Stimulated activated naive B cell treated with anti-CD40 and anti-IgM and Interleukin-4, amounts not matched to agents 10 μg/mL and 1 μg/mL and 100 μg/mL, for 72 hours (primary cell): ENCODE data around the gene WIPF1.

ENCODE experiments used
- ATAC-seq, 2 donors: fragments of 150-1000 bp; cut with Tn5 transposase; replicated peaks; 2 replicates each; pipeline ENCODE4 v1.10.0; 2021; ENCODE audit warnings: moderate library complexity in 1 of 2
- DNase-seq: peaks from one replicate; pipeline ENCODE4 v3.0.0; 2021
- H3K27ac Mint-ChIP-seq: one replicate; pipeline ENCODE4 v1.8.0; 2022; ENCODE audit warnings: mild to moderate bottlenecking, mixed read lengths
- H3K27me3 Mint-ChIP-seq, 2 donors: one replicate each; pipeline ENCODE4 v1.8.0; 2022; ENCODE audit warnings: mixed read lengths in 2 of 2
- H3K36me3 Mint-ChIP-seq, 2 donors: one replicate each; pipeline ENCODE4 v1.8.0; 2022; ENCODE audit warnings: mixed read lengths in 2 of 2, mild to moderate bottlenecking in 1 of 2
- H3K4me1 Mint-ChIP-seq, 2 donors: one replicate each; pipeline ENCODE4 v1.8.0; 2022; ENCODE audit warnings: mixed read lengths in 2 of 2, mild to moderate bottlenecking in 1 of 2
- H3K4me3 Mint-ChIP-seq, 2 donors: one replicate each; pipeline ENCODE4 v1.8.0; 2022; ENCODE audit warnings: mild to moderate bottlenecking in 2 of 2, mixed read lengths in 2 of 2, moderate library complexity in 1 of 2
- H3K9me3 Mint-ChIP-seq, 2 donors: one replicate each; pipeline ENCODE4 v1.8.0; 2022; ENCODE audit warnings: mixed read lengths in 2 of 2, mild to moderate bottlenecking in 1 of 2

The WIPF1 gene

GRCh38 chr2:174600349-174600748, 2.7 kb upstream of the WIPF1 start:
- peak; percentile 78 to 83 for ATAC-seq

DNA sequence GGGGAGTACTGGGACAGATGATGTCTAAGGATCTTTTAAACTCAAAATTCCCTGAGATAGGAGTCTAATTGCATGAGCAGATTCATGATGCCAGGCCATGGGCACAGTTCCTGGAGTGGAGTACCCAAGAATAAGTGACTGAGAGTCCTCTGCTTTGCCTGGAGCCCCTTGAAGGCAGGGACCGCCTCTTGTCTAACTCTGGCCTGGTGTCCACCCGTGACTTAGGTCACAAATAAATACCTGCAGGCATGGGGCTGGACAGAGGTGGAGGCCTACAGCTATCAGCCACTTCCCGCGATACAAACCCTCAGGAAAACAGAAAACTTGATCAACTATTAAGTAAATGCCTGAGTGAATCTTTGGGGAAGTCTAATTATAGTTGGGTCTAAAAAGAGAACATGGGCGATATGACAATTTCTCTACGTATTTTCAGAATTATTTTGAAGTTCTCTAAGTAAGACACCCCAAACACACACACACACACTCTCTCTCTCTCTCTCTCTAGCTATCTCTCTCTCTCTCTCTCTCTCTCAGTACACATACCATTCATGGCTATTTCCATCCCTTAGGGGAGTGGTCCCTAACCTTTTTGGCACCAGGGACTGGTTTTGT, 1.8 kb upstream of the WIPF1 start:
- ATAC-seq (peak; percentile 14 to 17), DNase-seq (no peak)
- peaks cover 41 to 68% of the 10 kb centered on the region in 2 donors for H3K4me1 Mint-ChIP-seq
- H3K36me3 Mint-ChIP-seq: peaks cover 48 to 65% of the 10 kb centered on the region in 2 donors
- peak overlapping the region; percentile 81 to 89 for H3K4me3 Mint-ChIP-seq
- H3K9me3 Mint-ChIP-seq: peaks cover 3 to 7% of the 10 kb centered on the region in 2 donors
- H3K27ac Mint-ChIP-seq: peak overlapping the region; percentile 98
- no peaks in the 10 kb centered on the region for H3K27me3 Mint-ChIP-seq

More at GRCh38 chr2:174600349-174600748, 2.7 kb upstream of the WIPF1 start:
- peak; percentile 53 for DNase-seq
- peaks cover 51 to 63% of the 10 kb centered on the region in 2 donors for H3K36me3 Mint-ChIP-seq
- peaks cover 46 to 69% of the 10 kb centered on the region in 2 donors for H3K4me1 Mint-ChIP-seq
- peak overlapping the region; percentile 98 for H3K27ac Mint-ChIP-seq
- peaks cover 3 to 7% of the 10 kb centered on the region in 2 donors for H3K9me3 Mint-ChIP-seq
- peak overlapping the region; percentile 24 to 89 for H3K4me3 Mint-ChIP-seq
- H3K27me3 Mint-ChIP-seq: no peaks in the 10 kb centered on the region

- H3K9me3 Mint-ChIP-seq: peaks cover 3 to 7% of the 10 kb centered on the region in 2 donors
- peak overlapping the region; percentile 98 for H3K27ac Mint-ChIP-seq
- ATAC-seq (no peak), DNase-seq (no peak)
- H3K4me1 Mint-ChIP-seq: peaks cover 40 to 69% of the 10 kb centered on the region in 2 donors
- peak overlapping the region; percentile 87 to 89 for H3K4me3 Mint-ChIP-seq
- H3K27me3 Mint-ChIP-seq: no peaks in the 10 kb centered on the region
- peaks cover 50 to 71% of the 10 kb centered on the region in 2 donors for H3K36me3 Mint-ChIP-seq
Measured at GRCh38 chr2:174597009-174597344, 627 bp downstream of the WIPF1 start.

DNA sequence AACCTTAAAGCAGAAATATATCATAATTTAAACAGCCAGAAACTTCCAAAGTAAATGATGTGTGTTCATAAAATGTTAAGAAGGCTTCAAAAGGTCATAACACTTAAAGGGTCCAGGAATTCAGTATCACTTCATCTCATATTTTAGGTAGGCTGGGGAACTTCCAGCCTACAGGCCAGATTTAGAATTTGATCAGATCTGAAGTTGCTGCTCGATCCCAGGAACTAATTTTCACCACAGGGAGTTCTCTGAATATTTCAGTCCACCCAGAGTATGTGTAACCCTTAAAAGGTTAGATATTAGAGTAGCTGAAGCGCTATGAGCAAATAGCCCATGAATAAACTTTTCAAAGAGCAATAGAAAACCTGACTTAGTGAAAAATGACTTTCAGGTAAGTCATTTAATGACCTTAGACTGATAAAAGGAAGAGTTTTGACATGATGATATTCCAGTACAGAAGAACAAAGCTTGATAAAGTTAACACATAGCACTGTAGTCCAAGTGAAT, 1.7 kb downstream of the WIPF1 start:
- ATAC-seq: no peak
- H3K4me3 Mint-ChIP-seq: peak overlapping the region; percentile 82 to 84
- peaks cover 3 to 4% of the 10 kb centered on the region in 2 donors for H3K9me3 Mint-ChIP-seq
- no peak for DNase-seq
- peaks cover 37 to 68% of the 10 kb centered on the region in 2 donors for H3K4me1 Mint-ChIP-seq
- H3K27me3 Mint-ChIP-seq: no peaks in the 10 kb centered on the region
- H3K36me3 Mint-ChIP-seq: peaks cover 41 to 70% of the 10 kb centered on the region in 2 donors
- peak overlapping the region; percentile 98 for H3K27ac Mint-ChIP-seq

GRCh38 chr2:174595116-174595809, 2.3 kb downstream of the WIPF1 start:
- H3K27ac Mint-ChIP-seq: peak overlapping the region; percentile 98
- H3K36me3 Mint-ChIP-seq: peaks cover 46 to 71% of the 10 kb centered on the region in 2 donors
- H3K4me3 Mint-ChIP-seq: peak overlapping the region; percentile 82 to 84
- ATAC-seq (peak in 1 of 2 donors; percentile 15), DNase-seq (no peak)
- peaks cover 3 to 4% of the 10 kb centered on the region in 2 donors for H3K9me3 Mint-ChIP-seq
- H3K4me1 Mint-ChIP-seq: peaks cover 36 to 71% of the 10 kb centered on the region in 2 donors
- H3K27me3 Mint-ChIP-seq: no peaks in the 10 kb centered on the region

DNA sequence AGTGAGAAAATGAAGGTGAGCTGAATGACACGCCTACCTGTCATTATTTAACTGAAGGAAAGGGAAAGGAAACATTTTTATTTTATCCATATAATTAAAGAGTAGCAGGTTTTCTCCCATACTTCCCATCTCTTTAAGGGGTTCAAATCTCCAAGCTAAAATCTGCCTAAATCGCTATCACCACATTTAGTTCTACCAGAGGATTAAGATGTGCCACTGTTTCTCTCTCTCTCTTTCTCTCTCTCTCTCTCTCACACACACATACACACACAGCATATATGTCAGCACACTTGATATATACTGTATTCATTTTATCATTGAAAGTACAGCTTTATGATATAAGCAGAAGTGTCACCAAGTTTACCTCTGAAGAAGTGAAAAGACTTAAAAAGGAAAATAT, 3.1 kb downstream of the WIPF1 start:
- Mint-ChIP-seq H3K27ac (peak overlapping the region; percentile 98), H3K27me3 (no peaks in the 10 kb centered on the region), H3K36me3 (peaks cover 46 to 69% of the 10 kb centered on the region in 2 donors), H3K4me1 (peaks cover 34 to 68% of the 10 kb centered on the region in 2 donors), H3K9me3 (no peaks in the 10 kb centered on the region), H3K4me3 (peak overlapping the region; percentile 82 to 84)
- DNase-seq (no peak), ATAC-seq (no peak)

- peak; percentile 72 to 73 for ATAC-seq
- Mint-ChIP-seq H3K36me3 (peaks cover 49 to 70% of the 10 kb centered on the region in 2 donors), H3K4me3 (peak overlapping the region; percentile 83 to 84), H3K4me1 (peaks cover 33 to 68% of the 10 kb centered on the region in 2 donors), H3K27me3 (no peaks in the 10 kb centered on the region), H3K9me3 (no peaks in the 10 kb centered on the region), H3K27ac (peak overlapping the region; percentile 94)
- peak; percentile 61 for DNase-seq
Measured at GRCh38 chr2:174593574-174594203, 3.9 kb downstream of the WIPF1 start.

DNA sequence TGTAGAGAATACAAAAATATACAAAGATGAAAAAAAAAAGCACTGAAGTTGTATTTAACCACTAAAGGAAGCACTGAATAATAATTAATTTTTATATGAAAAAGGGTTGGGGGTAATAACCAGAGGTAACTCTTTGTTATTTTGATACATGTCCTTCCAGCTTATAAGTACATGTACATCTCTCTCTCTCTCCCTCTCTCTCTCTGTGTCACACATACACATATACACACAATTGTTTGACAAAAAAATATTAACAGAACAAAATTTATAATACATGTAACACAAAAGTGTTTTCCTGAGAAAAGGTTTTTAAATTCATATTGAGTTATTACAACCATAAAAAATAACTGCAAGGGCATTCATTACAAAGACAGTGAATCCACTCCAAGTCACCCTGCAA, 4.6 kb downstream of the WIPF1 start:
- ATAC-seq (no peak), DNase-seq (no peak)
- Mint-ChIP-seq H3K27ac (peak overlapping the region; percentile 94), H3K9me3 (no peaks in the 10 kb centered on the region), H3K27me3 (no peaks in the 10 kb centered on the region), H3K4me3 (peak overlapping the region; percentile 83 to 84), H3K4me1 (peaks cover 37 to 70% of the 10 kb centered on the region in 2 donors), H3K36me3 (peaks cover 50 to 75% of the 10 kb centered on the region in 2 donors)

DNA sequence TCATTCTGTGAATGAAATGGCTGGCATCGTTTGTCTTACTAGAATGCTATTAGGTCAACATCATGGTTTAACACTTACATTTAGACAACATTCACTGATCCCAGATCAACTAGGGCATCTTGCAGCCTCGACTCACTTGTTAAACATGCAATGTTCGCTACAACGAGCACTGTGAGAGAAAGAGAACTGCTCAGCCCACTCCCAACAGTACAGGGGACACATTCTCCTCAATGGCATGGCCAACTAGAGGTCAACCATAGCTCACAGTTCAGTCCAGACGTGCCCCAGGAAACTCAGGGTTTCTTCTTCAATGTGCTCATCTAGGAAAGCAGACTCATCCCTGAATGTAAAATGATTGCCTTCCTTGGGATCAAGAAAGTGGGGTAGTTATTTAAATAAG, 5.9 kb downstream of the WIPF1 start:
- peak overlapping the region; percentile 47 for H3K27ac Mint-ChIP-seq
- H3K4me1 Mint-ChIP-seq: peaks cover 40 to 79% of the 10 kb centered on the region in 2 donors
- H3K4me3 Mint-ChIP-seq: peak overlapping the region; percentile 7 to 36
- DNase-seq (no peak), ATAC-seq (no peak)
- peaks cover 46 to 73% of the 10 kb centered on the region in 2 donors for H3K36me3 Mint-ChIP-seq
- H3K27me3 Mint-ChIP-seq: no peaks in the 10 kb centered on the region
- H3K9me3 Mint-ChIP-seq: no peaks in the 10 kb centered on the region

GRCh38 chr2:174590928-174591648, 6.5 kb downstream of the WIPF1 start:
- no peak for DNase-seq
- H3K27me3 Mint-ChIP-seq: no peaks in the 10 kb centered on the region
- no peaks in the 10 kb centered on the region for H3K9me3 Mint-ChIP-seq
- H3K27ac Mint-ChIP-seq: peak overlapping the region; percentile 59
- H3K4me3 Mint-ChIP-seq: peak overlapping the region; percentile 7 to 36
- H3K36me3 Mint-ChIP-seq: peaks cover 43 to 73% of the 10 kb centered on the region in 2 donors
- no peak for ATAC-seq
- H3K4me1 Mint-ChIP-seq: peaks cover 43 to 74% of the 10 kb centered on the region in 2 donors

DNA sequence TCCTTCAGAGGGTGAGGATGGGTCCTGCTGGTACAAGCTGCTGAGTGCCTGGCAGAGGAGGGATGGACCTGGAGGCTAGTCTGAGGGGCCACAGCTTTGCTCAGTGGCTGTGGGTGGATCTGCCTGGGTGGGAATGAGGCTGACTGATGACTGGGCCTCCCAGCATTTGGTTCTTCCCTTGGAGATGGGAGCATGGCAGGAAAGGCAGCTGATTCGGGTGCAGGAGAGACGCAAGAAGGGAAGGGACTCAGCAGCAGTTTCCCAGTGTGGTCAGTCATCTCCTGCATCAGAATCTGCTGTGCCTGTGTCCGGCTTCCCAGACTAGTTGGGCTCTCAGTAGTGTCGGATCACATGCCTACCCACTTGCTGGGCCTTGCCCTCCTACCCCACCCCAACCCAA, 7.3 kb downstream of the WIPF1 start:
- H3K27me3 Mint-ChIP-seq: no peaks in the 10 kb centered on the region
- H3K9me3 Mint-ChIP-seq: no peaks in the 10 kb centered on the region
- no peak for DNase-seq
- H3K4me3 Mint-ChIP-seq: peak overlapping the region; percentile 56 to 65
- peaks cover 35 to 71% of the 10 kb centered on the region in 2 donors for H3K36me3 Mint-ChIP-seq
- H3K4me1 Mint-ChIP-seq: peaks cover 45 to 75% of the 10 kb centered on the region in 2 donors
- H3K27ac Mint-ChIP-seq: peak overlapping the region; percentile 87
- no peak for ATAC-seq

- peaks cover 46 to 75% of the 10 kb centered on the region in 2 donors for H3K4me1 Mint-ChIP-seq
- peak overlapping the region in 1 of 2 donors; percentile 19 for H3K4me3 Mint-ChIP-seq
- ATAC-seq (no peak), DNase-seq (no peak)
- peak overlapping the region; percentile 82 for H3K27ac Mint-ChIP-seq
- no peaks in the 10 kb centered on the region for H3K9me3 Mint-ChIP-seq
- H3K27me3 Mint-ChIP-seq: no peaks in the 10 kb centered on the region
- H3K36me3 Mint-ChIP-seq: peaks cover 35 to 70% of the 10 kb centered on the region in 2 donors
Measured at GRCh38 chr2:174589334-174589733, 8.3 kb downstream of the WIPF1 start.

GRCh38 chr2:174588463-174588862, 9.1 kb downstream of the WIPF1 start:
- Mint-ChIP-seq H3K9me3 (no peaks in the 10 kb centered on the region), H3K4me3 (peak overlapping the region in 1 of 2 donors; percentile 17), H3K4me1 (peaks cover 39 to 68% of the 10 kb centered on the region in 2 donors), H3K27ac (peak overlapping the region; percentile 87), H3K27me3 (no peaks in the 10 kb centered on the region), H3K36me3 (peaks cover 31 to 64% of the 10 kb centered on the region in 2 donors)
- DNase-seq: no peak
- ATAC-seq: no peak

GRCh38 chr2:174587579-174587978, 10.0 kb downstream of the WIPF1 start:
- H3K4me1 Mint-ChIP-seq: peaks cover 42 to 73% of the 10 kb centered on the region in 2 donors
- DNase-seq: no peak
- H3K27me3 Mint-ChIP-seq: no peaks in the 10 kb centered on the region
- no peaks in the 10 kb centered on the region for H3K9me3 Mint-ChIP-seq
- no peak overlapping the region for H3K4me3 Mint-ChIP-seq
- no peak for ATAC-seq
- peaks cover 34 to 63% of the 10 kb centered on the region in 2 donors for H3K36me3 Mint-ChIP-seq
- peak overlapping the region; percentile 34 for H3K27ac Mint-ChIP-seq
